Transverse colon (tissue), 4 donors: ENCODE measurements around the gene SMARCD1. TPM values are rescaled to one million over a fixed set of nuclear protein-coding genes. Genes with fewer than 3 reads are reported as not detected.
A peak's percentile ranks its signal among the peaks of the same experiment; 100 is the strongest.

Source experiments
- DNase-seq: peaks from one replicate; pipeline ENCODE4 v3.0.0-alpha.2; 2019
- H3K27ac ChIP-seq, 4 donors: fragments of 200-600 bp; sonication (generic); 2 replicates each; pipeline ENCODE4 v1.5.1; 2016 to 2018; ENCODE audit warnings: inconsistent platforms in 4 of 4
- H3K27me3 ChIP-seq: fragments of 200-600 bp; sonication (generic); 2 replicates; pipeline ENCODE4 v1.5.1; 2017; ENCODE audit warnings: inconsistent platforms
- H3K36me3 ChIP-seq, 4 donors: fragments of 200-600 bp; sonication (generic); 2 replicates each; pipeline ENCODE4 v1.5.1; 2017 to 2019; ENCODE audit warnings: inconsistent platforms in 4 of 4
- H3K4me1 ChIP-seq, 4 donors: fragments of 200-600 bp; sonication (generic); 2 replicates each; pipeline ENCODE4 v1.5.1; 2017 to 2020; ENCODE audit warnings: inconsistent platforms in 4 of 4
- H3K4me3 ChIP-seq, 4 donors: fragments of 200-600 bp; sonication (generic); 1 replicate in 1 of 4; 2 replicates in 3 of 4; pipeline versions ENCODE4 v1.5.1 to v1.6.1; 2017 to 2019; ENCODE audit warnings: inconsistent platforms in 4 of 4
- H3K9me3 ChIP-seq, 2 donors: fragments of 200-600 bp; sonication (generic); 2 replicates each; pipeline ENCODE4 v1.5.1; 2017 to 2019; ENCODE audit warnings: inconsistent platforms in 2 of 2
- EP300 ChIP-seq: sonication (generic); formaldehyde crosslinking; IDR thresholded peaks from one replicate; pipeline ENCODE4 v1.6.1; 2017; ENCODE audit warnings: antibody characterized with exemption, low read depth
- POLR2A ChIP-seq: fragments of 450-650 bp; IDR thresholded peaks from one replicate; pipeline ENCODE4 v1.6.1; 2016; ENCODE audit warnings: antibody characterized with exemption, mild to moderate bottlenecking, moderate library complexity
- POLR2AphosphoS5 ChIP-seq, 3 donors: sonication (generic); formaldehyde crosslinking; IDR thresholded peaks; one replicate each; pipeline ENCODE4 v1.6.1; 2016; ENCODE audit warnings: antibody characterized with exemption in 3 of 3
- WGBS, 2 donors: methylation state at CpG; one replicate each; pipeline ENCODE4 v1.1.5; 2018; ENCODE audit warnings: low coverage in 1 of 2; 5-methylcytosine and 5-hydroxymethylcytosine counted together
- in situ Hi-C, 4 donors: fragments of 200-750 bp; cut with MboI; loops; one replicate each; pipeline versions ENCODE4 v1.15.0 to v1.15.1; 2017; ENCODE audit warnings: low sequenced_read_pairs in 3 of 4, low pct_ligation_motif_present in 1 of 4, low pct_unique_long_range_greater_than_20kb in 1 of 4
- intact Hi-C: fragments of 100-400 bp; cut with DNase I; formaldehyde crosslinking; loops from one replicate; pipeline ENCODE4 v1.15.1; 2023; ENCODE audit warnings: low total_unique reads
- total RNA-seq, 4 donors: library from RNA; depleted of rRNA; stranded (reverse); fragments of >200 nt; gene quantifications; one replicate each; pipeline ENCODE4 v1.1.0, GENCODE V29; 2016
- TF ChIP-seq, protein P1 (sequence below), 5 experiments: fragments of 200-600 bp in 3 of 5; fragments of 450-650 bp in 2 of 5; sonication (generic) in 3 of 5; IDR thresholded peaks; 1 replicate in 2 of 5; 2 replicates in 3 of 5; pipeline ENCODE4 v1.5.1; 2016 to 2017; ENCODE audit warnings: antibody characterized with exemption in 5 of 5, inconsistent platforms in 3 of 5, mild to moderate bottlenecking in 2 of 5, moderate library complexity in 1 of 5

The SMARCD1 gene
- total RNA-seq, 4 donors from 2014 or later, result 23.7 to 52.4 (median 40.4) TPM

DNA sequence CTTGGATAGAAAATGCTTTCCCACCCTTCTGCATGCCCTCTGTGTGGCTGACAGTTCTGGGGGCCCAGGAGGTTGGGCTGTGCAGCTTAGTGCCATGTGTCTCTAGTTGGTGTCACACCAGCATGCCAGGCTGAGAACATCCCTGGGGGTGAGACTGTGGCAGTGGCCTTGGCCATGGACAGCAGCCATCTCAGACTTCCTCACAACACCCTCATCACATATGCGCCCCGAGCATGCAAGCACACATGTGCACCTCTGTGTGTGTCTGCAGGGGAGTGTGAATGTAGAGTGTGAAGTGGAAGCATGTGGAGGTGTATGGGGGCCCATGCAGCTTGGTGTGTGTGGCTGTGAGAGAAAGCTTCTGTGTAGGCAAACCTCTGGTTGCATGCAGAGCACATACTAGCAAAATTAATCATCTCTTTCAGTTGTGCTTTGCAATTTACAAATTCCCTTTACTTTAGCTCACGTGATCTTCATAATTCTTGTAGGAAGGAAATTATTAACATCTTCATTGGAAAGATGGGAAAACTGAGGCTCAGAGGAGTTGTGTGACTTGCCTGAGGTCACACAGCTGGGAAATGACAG lies 19.3 kb upstream of the SMARCD1 start:
- H3K9me3 ChIP-seq, result no peaks in the 10 kb centered on the region
- in situ Hi-C loops, result loop anchor here in 2 of 4 donors (25.0 kb wide), 1 partner anchor 204 kb away; no protein-coding TSS in a partner anchor
- intact Hi-C loops, result no loop called here
- TF ChIP-seq, protein P1, sequence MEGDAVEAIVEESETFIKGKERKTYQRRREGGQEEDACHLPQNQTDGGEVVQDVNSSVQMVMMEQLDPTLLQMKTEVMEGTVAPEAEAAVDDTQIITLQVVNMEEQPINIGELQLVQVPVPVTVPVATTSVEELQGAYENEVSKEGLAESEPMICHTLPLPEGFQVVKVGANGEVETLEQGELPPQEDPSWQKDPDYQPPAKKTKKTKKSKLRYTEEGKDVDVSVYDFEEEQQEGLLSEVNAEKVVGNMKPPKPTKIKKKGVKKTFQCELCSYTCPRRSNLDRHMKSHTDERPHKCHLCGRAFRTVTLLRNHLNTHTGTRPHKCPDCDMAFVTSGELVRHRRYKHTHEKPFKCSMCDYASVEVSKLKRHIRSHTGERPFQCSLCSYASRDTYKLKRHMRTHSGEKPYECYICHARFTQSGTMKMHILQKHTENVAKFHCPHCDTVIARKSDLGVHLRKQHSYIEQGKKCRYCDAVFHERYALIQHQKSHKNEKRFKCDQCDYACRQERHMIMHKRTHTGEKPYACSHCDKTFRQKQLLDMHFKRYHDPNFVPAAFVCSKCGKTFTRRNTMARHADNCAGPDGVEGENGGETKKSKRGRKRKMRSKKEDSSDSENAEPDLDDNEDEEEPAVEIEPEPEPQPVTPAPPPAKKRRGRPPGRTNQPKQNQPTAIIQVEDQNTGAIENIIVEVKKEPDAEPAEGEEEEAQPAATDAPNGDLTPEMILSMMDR (IDR thresholded peaks at IDR 0.05), result no peak
- TF ChIP-seq EP300 (no peak), POLR2A (no peak)
- H3K27ac ChIP-seq, result peak overlapping the region in 3 of 4 donors; percentile 51 to 71 (median 66)
- no peak overlapping the region for H3K4me3 ChIP-seq
- DNase-seq, result no peak
- peaks cover 0 to 15% (median 4%) of the 10 kb centered on the region in 4 donors for H3K4me1 ChIP-seq
- no peaks in the 10 kb centered on the region for H3K27me3 ChIP-seq
- WGBS, 2 donors, result 67 to 81% methylated on average over 1 to 3 of the region's 3 CpGs
- H3K36me3 ChIP-seq, result no peaks in the 10 kb centered on the region

- Histone ChIP-seq H3K36me3 (no peaks in the 10 kb centered on the region), H3K4me3 (no peak overlapping the region), H3K4me1 (peaks cover 0 to 16% (median 3%) of the 10 kb centered on the region in 4 donors), H3K27ac (peak overlapping the region in 3 of 4 donors; percentile 51 to 71 (median 66)), H3K27me3 (no peaks in the 10 kb centered on the region), H3K9me3 (no peaks in the 10 kb centered on the region)
- intact Hi-C loops (no loop called here), in situ Hi-C loops (loop anchor here in 2 of 4 donors (25.0 kb wide), 1 partner anchor 204 kb away; no protein-coding TSS in a partner anchor)
- DNase-seq, result peak; percentile 32
- no peak for TF ChIP-seq EP300
- TF ChIP-seq POLR2AphosphoS5 (IDR thresholded peaks at IDR 0.05), result peak in 2 of 3 donors; percentile 21 to 33
- WGBS, 2 donors, result 47 to 54% methylated on average over 3 to 5 of the region's 5 CpGs
Observed at GRCh38 chr12:50066402-50066801, 18.7 kb upstream of the SMARCD1 start.

DNA sequence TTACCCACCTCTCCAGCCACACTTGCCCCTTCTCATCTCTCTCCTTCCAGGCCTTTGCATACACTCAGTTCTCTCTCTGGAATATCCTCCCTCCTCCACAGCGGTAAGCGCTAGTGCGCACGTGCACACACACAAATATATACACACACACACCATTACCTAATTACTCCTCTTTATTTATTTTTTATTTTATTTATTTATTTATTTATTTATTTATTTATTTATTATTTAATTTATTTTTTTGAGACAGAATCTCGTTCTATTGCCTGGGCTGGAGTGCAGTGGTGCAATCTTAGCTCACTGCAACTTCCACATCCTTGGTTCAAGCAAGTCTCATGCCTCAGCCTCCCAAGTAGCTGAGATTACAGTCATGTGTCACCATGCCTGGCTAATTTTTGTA lies 16.1 kb upstream of the SMARCD1 start:
- Histone ChIP-seq H3K9me3 (no peaks in the 10 kb centered on the region), H3K4me1 (peaks cover 0 to 16% (median 2%) of the 10 kb centered on the region in 4 donors), H3K4me3 (no peak overlapping the region), H3K36me3 (no peaks in the 10 kb centered on the region), H3K27ac (no peak overlapping the region), H3K27me3 (no peaks in the 10 kb centered on the region)
- no peak for DNase-seq
- in situ Hi-C loops, result loop anchor here in 2 of 4 donors (25.0 kb wide), 1 partner anchor 207 kb away; no protein-coding TSS in a partner anchor
- intact Hi-C loops, result no loop called here
- WGBS, 2 donors, result 86 to 89% methylated on average over 5 of the region's 5 CpGs
- TF ChIP-seq, protein P1 (IDR thresholded peaks at IDR 0.05), result no peak
- no peak for TF ChIP-seq POLR2A
- TF ChIP-seq POLR2AphosphoS5 (IDR thresholded peaks at IDR 0.05), result no peak
- TF ChIP-seq EP300, result no peak

- in situ Hi-C loops (loop anchor here in 2 of 4 donors (25.0 kb wide), 1 partner anchor 207 kb away; no protein-coding TSS in a partner anchor), intact Hi-C loops (no loop called here)
- Histone ChIP-seq H3K36me3 (no peaks in the 10 kb centered on the region), H3K27ac (no peak overlapping the region), H3K27me3 (no peaks in the 10 kb centered on the region), H3K4me3 (no peak overlapping the region), H3K4me1 (peaks cover 0 to 16% (median 2%) of the 10 kb centered on the region in 4 donors), H3K9me3 (no peaks in the 10 kb centered on the region)
- TF ChIP-seq EP300 (no peak), POLR2AphosphoS5 (IDR thresholded peaks at IDR 0.05) (no peak), POLR2A (no peak)
- TF ChIP-seq, protein P1 (IDR thresholded peaks at IDR 0.05), result no peak
- DNase-seq, result no peak
- WGBS, 2 donors, result 93 to 95% methylated on average over 3 of the region's 3 CpGs
Observed at GRCh38 chr12:50069539-50069938, 15.6 kb upstream of the SMARCD1 start.
